Neural cell (in vitro differentiated cells): ENCODE results near the gene MAN2B1. TPM values are rescaled to one million over a fixed set of nuclear protein-coding genes. Genes with fewer than 3 reads are reported as not detected.

Experiments used
- H2AFZ ChIP-seq: fragments of 200-600, 300-800 bp; sonication (generic), shearing (Covaris generic); 2 replicates; pipeline ENCODE4 v1.6.0; 2014; ENCODE audit warnings: low read depth, mild to moderate bottlenecking, antibody characterized with exemption, low read length, moderate library complexity
- H3F3A ChIP-seq: fragments of 200-600 bp; shearing (Covaris generic); 2 replicates; pipeline ENCODE4 v1.6.1; 2016; ENCODE audit warnings: mild to moderate bottlenecking, moderate library complexity, mixed read lengths, antibody characterized with exemption, low read length; ENCODE audit not compliant: insufficient read depth, poor library complexity, severe bottlenecking
- H3K27ac ChIP-seq: fragments of 200-600, 300-800 bp; sonication (generic), shearing (Covaris generic); 2 replicates; pipeline ENCODE4 v1.5.1; 2014; ENCODE audit warnings: mild to moderate bottlenecking, low read length, moderate library complexity
- H3K27me3 ChIP-seq: fragments of 300-800, 200-600 bp; sonication (generic), shearing (Covaris generic); 2 replicates; pipeline ENCODE4 v1.6.0; 2014; ENCODE audit warnings: mild to moderate bottlenecking, low read depth, low read length, moderate library complexity; ENCODE audit not compliant: insufficient read depth
- H3K36me3 ChIP-seq: fragments of 300-800, 200-600 bp; sonication (generic), shearing (Covaris generic); 2 replicates; pipeline ENCODE4 v1.5.1; 2014; ENCODE audit warnings: mild to moderate bottlenecking, antibody characterized with exemption, low read length, moderate library complexity; ENCODE audit not compliant: insufficient read depth
- H3K4me2 ChIP-seq: fragments of 300-800, 200-600 bp; sonication (generic), shearing (Covaris generic); 2 replicates; pipeline ENCODE4 v1.6.0; 2014; ENCODE audit warnings: mild to moderate bottlenecking, low read length
- H3K4me3 ChIP-seq: fragments of 300-800, 200-600 bp; sonication (generic), shearing (Covaris generic); 2 replicates; pipeline ENCODE4 v1.5.1; 2014; ENCODE audit warnings: mild to moderate bottlenecking, low read length, moderate library complexity
- H3K79me2 ChIP-seq: fragments of 200-600 bp; shearing (Covaris generic); replicated peaks from 2 replicates; pipeline ENCODE4 v1.6.0; 2014; ENCODE audit warnings: mild to moderate bottlenecking, low read length, moderate library complexity; ENCODE audit not compliant: insufficient read depth
- H3K9ac ChIP-seq: fragments of 300-800, 200-600 bp; sonication (generic), shearing (Covaris generic); 2 replicates; pipeline ENCODE4 v1.6.1; 2016; ENCODE audit warnings: mild to moderate bottlenecking, low read length, mixed read lengths
- H3K9me2 ChIP-seq: fragments of 200-600 bp; shearing (Covaris generic); 2 replicates; pipeline ENCODE4 v1.6.1; 2016; ENCODE audit warnings: mild to moderate bottlenecking, low read length, mixed read lengths; ENCODE audit not compliant: insufficient read depth
- H3K9me3 ChIP-seq: fragments of 200-600, 300-800 bp; sonication (generic), shearing (Covaris generic); 2 replicates; pipeline ENCODE4 v1.6.1; 2016; ENCODE audit warnings: mild to moderate bottlenecking, mixed run types, low read length, moderate library complexity, mixed read lengths
- H4K20me1 ChIP-seq: fragments of 200-600 bp; shearing (Covaris generic); 2 replicates; pipeline ENCODE4 v1.6.1; 2016; ENCODE audit warnings: mild to moderate bottlenecking, mixed run types; ENCODE audit not compliant: insufficient read depth
- CTCF ChIP-seq: fragments of 450-650 bp; IDR thresholded peaks from 2 replicates; pipeline ENCODE4 v1.5.1; 2014; ENCODE audit warnings: antibody characterized with exemption, mild to moderate bottlenecking, moderate library complexity; ENCODE audit not compliant: poor library complexity, severe bottlenecking
- EP300 ChIP-seq: fragments of 450-650 bp; conservative IDR thresholded peaks from 2 replicates; pipeline ENCODE4 v1.6.1; 2014; ENCODE audit warnings: antibody characterized with exemption, mild to moderate bottlenecking, moderate library complexity; ENCODE audit not compliant: poor library complexity, severe bottlenecking
- EZH2 ChIP-seq: fragments of 200-600, 300-800 bp; shearing (Covaris generic), sonication (generic); IDR thresholded peaks from 2 replicates; pipeline ENCODE4 v1.6.1; 2014; ENCODE audit warnings: antibody characterized with exemption, low read length, borderline replicate concordance, mild to moderate bottlenecking; ENCODE audit not compliant: insufficient read depth, poor library complexity, severe bottlenecking
- MXI1 ChIP-seq: fragments of 450-650 bp; conservative IDR thresholded peaks from 2 replicates; pipeline ENCODE4 v1.6.1; 2014; ENCODE audit warnings: antibody characterized with exemption, mild to moderate bottlenecking; ENCODE audit not compliant: poor library complexity, severe bottlenecking
- POLR2AphosphoS5 ChIP-seq: IDR thresholded peaks from 2 replicates; pipeline ENCODE4 v1.6.1; 2012
- RAD21 ChIP-seq: fragments of 450-650 bp; conservative IDR thresholded peaks from 2 replicates; pipeline ENCODE4 v1.6.1; 2014; ENCODE audit warnings: antibody characterized with exemption, mild to moderate bottlenecking, moderate library complexity
- SMC3 ChIP-seq: fragments of 450-650 bp; conservative IDR thresholded peaks from 2 replicates; pipeline ENCODE4 v1.6.1; 2014; ENCODE audit warnings: antibody characterized with exemption, mild to moderate bottlenecking, moderate library complexity; ENCODE audit not compliant: poor library complexity
- TAF1 ChIP-seq: IDR thresholded peaks from 2 replicates; pipeline ENCODE4 v1.6.1; 2012; ENCODE audit warnings: low read depth
- polyA plus RNA-seq: library from polyadenylated mRNA; depleted of rRNA; stranded (reverse); fragments of >200 nt; gene quantifications from 2 replicates; pipeline ENCODE4 v1.2.3, GENCODE V29; 2014
- TF ChIP-seq, protein P1 (sequence below): IDR thresholded peaks from 2 replicates; pipeline ENCODE4 v1.6.1; 2012; ENCODE audit warnings: borderline replicate concordance

The MAN2B1 gene
- polyA plus RNA-seq, 1 donor from 2014 or later: 11.5 TPM

DNA sequence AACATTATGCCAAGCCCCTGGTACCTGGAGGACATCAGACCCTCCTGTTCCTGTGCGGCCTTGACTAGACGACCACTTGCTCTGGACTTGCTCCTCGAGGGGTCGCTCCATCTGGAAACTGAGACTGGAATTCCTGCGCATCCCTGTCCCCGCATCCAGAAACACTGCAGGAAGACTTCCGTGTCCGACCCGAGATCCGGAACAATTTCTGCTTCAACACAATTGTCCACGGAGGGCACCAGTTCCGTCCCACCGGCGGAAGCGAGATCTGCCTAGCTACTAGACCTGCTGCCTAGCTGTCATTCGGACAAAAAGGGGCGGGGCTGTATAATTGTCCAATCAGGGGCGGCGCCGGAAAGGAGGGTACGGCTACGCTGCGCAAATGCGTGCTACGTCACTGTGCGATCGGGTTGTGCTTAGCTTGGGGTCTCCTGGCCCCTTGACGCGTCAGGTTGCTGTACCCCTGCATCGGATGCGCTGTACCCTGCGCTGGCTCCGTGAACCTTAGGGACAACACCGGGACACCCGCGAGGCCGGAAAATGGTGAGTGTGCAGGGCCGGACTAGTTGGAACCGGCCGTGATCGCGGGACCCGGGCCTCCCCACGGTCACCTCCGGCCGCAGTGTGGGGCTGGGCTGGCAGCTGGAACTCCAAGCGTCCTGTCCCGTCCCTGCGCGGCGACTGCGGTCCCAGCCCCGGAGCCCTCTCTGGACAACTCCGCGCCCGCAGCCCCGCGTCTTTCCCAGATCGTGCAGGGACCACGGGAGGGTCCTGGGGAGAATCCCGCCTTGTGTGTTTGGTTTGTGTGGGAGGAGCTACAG, 55.8 kb downstream of the MAN2B1 start, which contains the start of the genes ZNF490 and ZNF791:
Gene ZNF490, minus strand, starts transcription at position 274 of the 821 bp plus-strand sequence. Its CDS starts 133 bp downstream, at position 141.
Gene ZNF791, plus strand, starts transcription at position 381 of the 821 bp plus-strand sequence. Its CDS starts 160 bp downstream, at position 541.
- Histone ChIP-seq H3K27me3 (no peaks in the 10 kb centered on the region), H3K36me3 (no peaks in the 10 kb centered on the region), H3K4me3 (peak within 1 kb of the TSS; percentile 89), H3K79me2 (peaks cover 43% of the 10 kb centered on the region), H4K20me1 (no peaks in the 10 kb centered on the region), H3F3A (no peaks in the 10 kb centered on the region), H3K9me3 (no peaks in the 10 kb centered on the region), H3K27ac (peak within 1 kb of the TSS; percentile 96), H2AFZ (peak within 1 kb of the TSS; percentile 60), H3K9me2 (no peaks in the 10 kb centered on the region), H3K4me2 (peak within 1 kb of the TSS; percentile 89), H3K9ac (peak within 1 kb of the TSS; percentile 98)
- TF ChIP-seq MXI1: peak; percentile 67
- peak; percentile 99 for TF ChIP-seq POLR2AphosphoS5
- peak; percentile 53 for TF ChIP-seq RAD21
- TF ChIP-seq CTCF: peak; percentile 69
- peak; percentile 84 for TF ChIP-seq TAF1
- TF ChIP-seq EP300: peak; percentile 85
- TF ChIP-seq SMC3: peak; percentile 52
- no peak for TF ChIP-seq EZH2
- TF ChIP-seq, protein P1, sequence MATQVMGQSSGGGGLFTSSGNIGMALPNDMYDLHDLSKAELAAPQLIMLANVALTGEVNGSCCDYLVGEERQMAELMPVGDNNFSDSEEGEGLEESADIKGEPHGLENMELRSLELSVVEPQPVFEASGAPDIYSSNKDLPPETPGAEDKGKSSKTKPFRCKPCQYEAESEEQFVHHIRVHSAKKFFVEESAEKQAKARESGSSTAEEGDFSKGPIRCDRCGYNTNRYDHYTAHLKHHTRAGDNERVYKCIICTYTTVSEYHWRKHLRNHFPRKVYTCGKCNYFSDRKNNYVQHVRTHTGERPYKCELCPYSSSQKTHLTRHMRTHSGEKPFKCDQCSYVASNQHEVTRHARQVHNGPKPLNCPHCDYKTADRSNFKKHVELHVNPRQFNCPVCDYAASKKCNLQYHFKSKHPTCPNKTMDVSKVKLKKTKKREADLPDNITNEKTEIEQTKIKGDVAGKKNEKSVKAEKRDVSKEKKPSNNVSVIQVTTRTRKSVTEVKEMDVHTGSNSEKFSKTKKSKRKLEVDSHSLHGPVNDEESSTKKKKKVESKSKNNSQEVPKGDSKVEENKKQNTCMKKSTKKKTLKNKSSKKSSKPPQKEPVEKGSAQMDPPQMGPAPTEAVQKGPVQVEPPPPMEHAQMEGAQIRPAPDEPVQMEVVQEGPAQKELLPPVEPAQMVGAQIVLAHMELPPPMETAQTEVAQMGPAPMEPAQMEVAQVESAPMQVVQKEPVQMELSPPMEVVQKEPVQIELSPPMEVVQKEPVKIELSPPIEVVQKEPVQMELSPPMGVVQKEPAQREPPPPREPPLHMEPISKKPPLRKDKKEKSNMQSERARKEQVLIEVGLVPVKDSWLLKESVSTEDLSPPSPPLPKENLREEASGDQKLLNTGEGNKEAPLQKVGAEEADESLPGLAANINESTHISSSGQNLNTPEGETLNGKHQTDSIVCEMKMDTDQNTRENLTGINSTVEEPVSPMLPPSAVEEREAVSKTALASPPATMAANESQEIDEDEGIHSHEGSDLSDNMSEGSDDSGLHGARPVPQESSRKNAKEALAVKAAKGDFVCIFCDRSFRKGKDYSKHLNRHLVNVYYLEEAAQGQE: peak; percentile 90

DNA sequence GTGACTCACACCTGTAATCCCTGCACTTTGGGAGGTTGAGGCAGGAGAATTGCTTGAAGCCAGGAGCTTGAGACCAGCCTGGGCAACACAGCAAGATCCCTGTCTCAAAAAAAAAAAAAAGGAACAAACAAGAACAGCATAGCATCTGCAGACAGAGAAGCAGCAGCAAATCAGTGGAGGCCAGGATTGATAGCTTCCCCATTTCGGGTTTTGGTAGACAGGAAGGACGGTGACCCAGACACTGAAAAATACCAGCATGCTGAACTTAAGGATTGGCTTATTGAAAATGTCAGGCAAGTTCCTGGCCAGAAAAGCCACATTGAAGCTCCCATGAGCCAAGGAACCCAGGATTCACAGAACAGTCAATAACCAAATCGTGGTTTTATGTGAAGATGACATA, 58.9 kb downstream of the MAN2B1 start:
- H3K9me3 ChIP-seq: no peaks in the 10 kb centered on the region
- H3K27ac ChIP-seq: no peak overlapping the region
- no peaks in the 10 kb centered on the region for H3K9me2 ChIP-seq
- no peaks in the 10 kb centered on the region for H3K36me3 ChIP-seq
- no peak overlapping the region for H3K9ac ChIP-seq
- no peaks in the 10 kb centered on the region for H4K20me1 ChIP-seq
- no peak for TF ChIP-seq RAD21
- no peak for TF ChIP-seq EP300
- TF ChIP-seq POLR2AphosphoS5: no peak
- no peak for TF ChIP-seq MXI1
- no peak for TF ChIP-seq SMC3
- no peak for TF ChIP-seq CTCF
- no peak for TF ChIP-seq EZH2
- TF ChIP-seq TAF1: no peak
- TF ChIP-seq, protein P1: no peak
- H3K4me2 ChIP-seq: no peak overlapping the region
- H3K27me3 ChIP-seq: no peaks in the 10 kb centered on the region
- no peak overlapping the region for H3K4me3 ChIP-seq
- no peak overlapping the region for H2AFZ ChIP-seq
- H3K79me2 ChIP-seq: peaks cover 31% of the 10 kb centered on the region
- H3F3A ChIP-seq: no peaks in the 10 kb centered on the region
